HL-60 (cell line): ENCODE data around the gene CCDC85A.

Experiments
- CTCF ChIP-seq: IDR thresholded peaks from one replicate; pipeline ENCODE4 v1.5.1; 2011; ENCODE audit warnings: low read length, control low read depth, inconsistent platforms; ENCODE audit not compliant: insufficient read depth
- POLR2AphosphoS5 ChIP-seq: IDR thresholded peaks from 2 replicates; pipeline ENCODE4 v1.6.1; 2012; ENCODE audit warnings: low read depth

- TF ChIP-seq CTCF (no peak), POLR2AphosphoS5 (no peak)
Observed at GRCh38 chr2:56309626-56310170, 125.9 kb downstream of the CCDC85A start.
